Measurements from ENCODE around the gene AGO1.
"Not testable (repeated sequence)": the region's sequence is repeated elsewhere in the genome, so short reads cannot be mapped to it uniquely, and the experiment has no call there.

The AGO1 gene

DNA sequence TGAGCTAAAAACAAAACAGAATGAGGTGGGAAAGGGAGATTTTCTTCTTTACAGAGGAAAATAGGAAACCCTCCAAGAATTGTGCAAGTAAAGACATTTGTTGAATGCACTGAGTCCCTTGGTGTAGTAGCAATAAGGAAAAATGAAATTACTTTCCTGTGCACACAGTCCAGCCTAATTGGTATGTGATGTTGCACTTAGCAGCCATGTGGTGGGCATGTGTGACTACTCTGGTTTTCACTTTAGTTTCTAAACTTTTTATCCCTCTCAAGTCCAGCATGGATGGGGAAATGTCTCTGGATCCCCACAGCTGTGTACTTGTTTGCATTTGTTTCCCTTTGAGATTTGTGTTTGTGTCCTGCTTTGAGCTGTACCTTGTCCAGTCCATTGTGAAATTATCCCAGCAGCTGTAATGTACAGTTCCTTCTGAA lies 40.8 kb downstream of the AGO1 start:
- ATAC-seq, result no peak

DNA sequence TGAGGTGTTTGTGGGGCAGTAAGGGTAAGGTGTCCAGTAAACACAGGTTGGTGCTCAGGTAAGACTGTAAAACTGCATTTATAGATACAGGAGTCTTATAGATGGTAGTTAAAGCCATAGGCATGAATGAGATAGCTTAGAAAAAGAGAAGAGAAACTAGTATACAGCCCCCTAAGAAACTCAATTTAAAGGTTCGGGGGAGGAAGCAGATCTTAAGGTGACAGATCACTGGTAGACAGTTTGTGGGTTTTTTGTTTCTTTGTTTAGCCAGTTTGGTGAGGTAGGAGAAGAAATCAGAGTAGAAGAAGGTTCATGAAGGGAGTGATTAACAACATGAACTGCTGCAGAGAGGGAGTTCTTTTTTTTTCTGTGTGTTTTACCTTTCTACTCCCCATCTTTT lies 41.8 kb downstream of the AGO1 start:
- ATAC-seq, result no peak

DNA sequence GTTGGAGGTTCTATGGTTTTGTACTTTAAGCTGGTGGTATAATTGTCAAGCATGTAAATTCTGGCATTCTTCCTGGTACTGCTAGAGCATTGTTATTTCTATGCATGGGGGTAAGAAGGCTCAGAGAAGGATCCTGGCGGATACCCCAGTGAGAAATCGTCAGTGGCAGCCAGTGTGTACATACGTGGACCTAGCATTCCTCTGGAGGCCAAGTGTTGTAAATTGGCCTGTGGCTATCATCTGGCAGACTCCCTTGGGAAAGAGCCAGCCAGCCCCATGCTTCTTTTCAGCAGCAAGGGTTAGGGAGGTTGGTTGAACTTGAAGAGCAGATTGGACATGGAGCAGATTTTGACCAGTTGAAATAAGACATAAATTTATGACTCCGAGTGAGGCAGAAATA lies 42.7 kb downstream of the AGO1 start:
- ATAC-seq, result no peak

DNA sequence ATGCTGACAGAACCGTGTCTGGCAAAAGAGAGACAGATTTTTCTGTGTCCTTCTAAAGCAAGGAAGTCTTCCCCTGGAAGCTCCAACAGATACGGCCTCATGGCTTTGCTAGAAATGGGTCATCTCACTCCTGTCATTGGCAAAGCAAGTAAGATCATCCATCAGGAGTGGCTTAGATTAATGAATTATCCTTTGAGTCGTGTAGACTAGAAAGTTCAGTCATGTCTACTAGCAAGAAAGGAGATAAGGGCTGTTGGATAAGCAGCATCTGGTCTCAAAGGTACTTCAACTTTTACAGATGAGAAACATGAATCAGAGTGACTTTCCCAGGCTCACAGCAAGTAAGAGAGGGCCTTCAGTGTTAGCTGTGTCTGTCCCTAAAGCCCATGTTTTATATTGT lies 44.5 kb downstream of the AGO1 start:
- no peak for ATAC-seq

- ATAC-seq, result no peak
Measured at GRCh38 chr1:35929730-35930592, 47.0 kb downstream of the AGO1 start.

DNA sequence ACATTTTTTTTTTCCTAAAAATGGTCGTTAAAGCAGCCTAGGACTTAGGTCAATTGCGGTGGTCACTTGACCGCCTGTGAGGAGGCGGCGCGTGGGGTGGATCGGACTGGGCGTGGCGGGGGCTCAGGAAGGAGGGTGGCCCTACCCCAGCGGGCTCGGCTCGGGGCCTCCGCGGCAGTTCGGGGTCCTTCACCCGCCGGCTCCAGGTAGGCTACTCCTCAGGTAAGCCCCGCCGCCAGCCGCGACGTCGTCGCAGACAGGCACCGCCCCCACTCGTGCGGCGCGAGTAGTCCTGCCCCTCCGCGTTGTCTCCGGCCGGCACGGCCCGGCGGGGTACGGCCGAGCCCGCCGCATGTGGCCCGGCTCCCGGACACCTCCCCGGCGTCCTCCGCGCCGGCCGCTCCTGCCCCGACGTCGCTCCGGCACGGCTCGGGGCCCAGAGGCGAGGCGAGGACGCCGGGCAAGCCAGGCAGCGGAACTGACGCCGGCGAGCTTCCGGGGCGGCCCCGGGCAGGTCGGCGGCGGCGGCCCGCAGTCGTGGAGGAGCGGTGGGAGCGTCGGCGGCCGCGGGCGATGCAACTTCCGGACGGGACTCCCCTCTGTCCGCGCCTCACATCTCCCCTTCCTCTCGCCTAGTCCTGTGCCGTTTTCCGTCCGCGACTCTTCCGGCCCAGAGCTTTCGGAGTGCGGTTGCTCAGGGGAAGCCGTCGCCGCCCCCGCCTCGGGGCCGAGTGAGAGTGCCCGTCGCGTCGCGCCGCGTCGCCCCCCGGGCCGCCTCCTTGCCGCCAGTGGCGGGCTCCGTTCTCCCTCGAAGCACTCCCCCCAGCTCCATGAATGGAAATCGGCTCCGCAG lies 47.8 kb downstream of the AGO1 start, which contains the start of gene AGO3:
AGO3 (plus strand) TSS at position 513 of the 853 bp plus-strand sequence; CDS start at position 835, 322 bp downstream.
- ATAC-seq, result peak; percentile 94 to 95

- no peak for ATAC-seq
Measured at GRCh38 chr1:35931446-35932157, 48.6 kb downstream of the AGO1 start.

DNA sequence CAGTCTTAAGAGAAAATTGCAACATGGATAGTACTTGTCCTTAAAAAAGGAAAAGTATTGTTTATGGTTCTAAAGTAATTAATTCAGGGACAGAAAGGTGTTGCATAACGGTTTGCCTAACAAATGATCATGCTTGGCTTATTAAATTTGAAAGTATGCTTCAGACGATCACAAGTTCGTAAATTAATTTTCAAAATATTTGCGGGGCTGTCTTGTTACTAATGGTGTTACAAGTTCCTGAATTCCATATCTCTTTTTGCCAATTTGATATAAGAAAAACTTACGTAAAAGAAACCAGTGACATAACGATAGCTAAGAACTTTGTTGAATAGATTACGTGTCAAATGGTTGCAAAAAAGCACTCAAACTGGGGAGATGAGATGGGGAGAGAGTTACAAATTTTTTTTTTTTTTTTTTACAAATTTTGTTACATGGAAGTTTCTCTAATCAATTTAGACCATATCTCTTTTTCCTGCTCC lies 49.2 kb downstream of the AGO1 start:
- ATAC-seq, result no peak

GRCh38 chr1:35932941-35933340 lies 49.9 kb downstream of the AGO1 start:
- no peak for ATAC-seq

- ATAC-seq, result no peak
Measured at GRCh38 chr1:35935442-35936388, 52.7 kb downstream of the AGO1 start.

GRCh38 chr1:35936838-35937237 lies 53.8 kb downstream of the AGO1 start:
- no peak for ATAC-seq

GRCh38 chr1:35939484-35939883 lies 56.5 kb downstream of the AGO1 start:
- ATAC-seq, result no peak

DNA sequence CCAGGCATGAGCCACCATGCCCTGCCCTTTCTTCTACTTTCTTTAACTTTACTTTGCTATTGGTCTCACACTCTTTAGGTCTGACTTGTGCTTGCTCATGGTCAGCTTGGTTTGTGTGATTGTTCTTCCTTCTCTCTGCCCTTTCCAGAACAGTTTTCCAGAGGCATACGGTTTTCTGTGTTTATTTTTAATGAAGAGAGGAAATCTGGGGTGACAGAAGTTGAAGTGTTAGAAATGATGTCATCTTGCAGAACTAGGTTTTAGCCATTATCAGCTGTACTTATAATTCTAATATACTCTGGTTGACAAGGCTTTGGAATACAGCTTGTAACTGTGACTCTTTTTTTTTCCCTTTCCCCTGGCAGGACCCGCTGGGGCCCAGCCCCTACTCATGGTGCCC lies 62.3 kb downstream of the AGO1 start:
- ATAC-seq, result no peak

- no peak for ATAC-seq
Measured at GRCh38 chr1:35947547-35947946, 64.5 kb downstream of the AGO1 start.

DNA sequence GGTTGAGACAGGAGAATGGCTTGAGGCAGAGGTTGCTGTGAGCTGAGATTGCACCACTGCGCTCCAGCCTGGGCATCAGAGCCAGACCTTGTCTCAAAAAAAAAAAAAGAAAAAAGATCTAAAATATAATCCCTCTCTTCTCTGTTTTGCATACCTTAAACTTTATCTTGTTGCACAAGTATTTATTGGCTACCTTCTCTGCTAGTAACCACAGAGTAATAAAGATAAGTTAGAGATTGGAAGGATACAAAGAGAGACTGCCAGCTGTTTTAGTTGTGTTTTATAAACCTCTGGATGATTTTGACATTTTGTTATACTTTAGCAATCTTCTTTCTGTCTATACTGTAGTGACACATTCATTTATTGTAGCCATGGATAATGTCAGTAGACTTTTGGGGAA lies 75.5 kb downstream of the AGO1 start:
- ATAC-seq, result no peak

DNA sequence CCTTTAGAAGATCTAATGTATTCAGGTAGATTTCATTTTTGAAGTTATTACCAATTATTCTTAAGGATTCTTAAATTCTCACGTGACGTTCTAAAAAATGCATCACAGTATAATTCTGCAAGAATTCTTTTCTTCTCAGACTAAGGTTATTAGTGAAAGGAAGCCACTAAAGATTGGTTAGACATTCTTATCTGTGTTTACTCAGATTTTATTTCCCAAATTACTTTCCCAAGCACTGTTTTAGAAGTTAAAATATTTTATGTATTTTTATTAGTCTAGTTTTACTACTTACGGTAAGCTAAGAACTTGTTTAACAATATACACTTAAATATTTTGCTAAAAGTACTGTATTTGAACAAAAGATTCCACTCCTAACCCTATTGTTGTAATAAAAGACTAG lies 76.3 kb downstream of the AGO1 start:
- ATAC-seq, result no peak

- no peak for ATAC-seq
Measured at GRCh38 chr1:35962952-35963351, 79.9 kb downstream of the AGO1 start.

GRCh38 chr1:35964277-35964676 lies 81.3 kb downstream of the AGO1 start:
- not testable (repeated sequence) for ATAC-seq

DNA sequence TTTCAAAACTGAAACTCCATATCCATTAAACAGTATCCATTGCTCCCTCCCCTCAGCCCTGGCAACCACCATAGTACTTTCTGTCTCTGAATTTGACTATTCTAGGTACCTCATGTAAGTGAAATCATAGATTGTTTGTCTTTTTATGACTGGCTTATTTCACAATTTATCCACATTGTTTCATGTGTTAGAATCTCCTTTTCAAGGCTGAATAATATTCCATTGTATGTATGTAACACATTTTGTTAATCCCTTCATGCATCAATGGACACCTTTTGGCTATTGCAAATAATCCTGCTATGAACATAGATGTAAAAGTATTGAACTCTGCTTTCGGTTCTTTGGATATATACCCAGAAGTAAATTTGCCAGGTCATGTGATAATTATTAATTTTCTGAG lies 85.4 kb downstream of the AGO1 start:
- ATAC-seq, result no peak

DNA sequence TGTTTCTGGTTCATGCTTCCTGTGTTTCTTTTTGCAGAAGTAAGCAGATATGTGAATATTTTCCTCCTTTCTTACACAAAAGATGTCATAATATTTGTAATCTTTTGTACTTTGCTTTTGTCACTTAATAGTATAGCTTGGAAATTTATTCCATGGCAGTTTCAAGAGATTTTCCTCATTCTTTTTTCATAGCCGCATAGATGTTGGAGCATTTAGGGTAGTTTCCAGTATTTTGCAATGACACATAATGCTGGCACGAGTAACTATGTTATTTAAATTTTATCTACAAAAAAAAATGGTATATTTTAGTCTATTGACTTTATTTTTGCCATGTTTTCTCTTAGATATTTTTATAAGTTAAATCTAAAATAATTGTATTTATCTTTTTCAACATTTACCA lies 88.6 kb downstream of the AGO1 start:
- ATAC-seq, result no peak

DNA sequence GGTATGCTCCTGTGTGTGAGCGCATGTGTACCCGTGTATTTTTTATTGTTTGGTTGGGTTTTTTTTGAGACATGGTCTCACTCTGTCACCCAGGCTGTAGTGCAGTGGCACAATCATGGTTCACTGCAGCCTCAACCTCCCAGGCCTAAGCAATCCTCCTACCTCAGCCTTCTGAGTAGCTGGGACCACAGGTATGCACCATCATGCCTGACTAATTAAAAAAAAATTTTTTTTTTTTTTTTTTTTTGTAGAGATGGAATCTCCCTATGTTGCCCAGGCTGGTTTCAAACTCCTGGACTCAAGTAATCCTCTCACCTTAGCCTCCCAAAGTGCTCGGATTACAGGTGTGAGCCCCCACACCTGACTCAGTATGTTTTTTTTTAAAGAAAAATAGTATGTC lies 89.6 kb downstream of the AGO1 start:
- not testable (repeated sequence) for ATAC-seq

DNA sequence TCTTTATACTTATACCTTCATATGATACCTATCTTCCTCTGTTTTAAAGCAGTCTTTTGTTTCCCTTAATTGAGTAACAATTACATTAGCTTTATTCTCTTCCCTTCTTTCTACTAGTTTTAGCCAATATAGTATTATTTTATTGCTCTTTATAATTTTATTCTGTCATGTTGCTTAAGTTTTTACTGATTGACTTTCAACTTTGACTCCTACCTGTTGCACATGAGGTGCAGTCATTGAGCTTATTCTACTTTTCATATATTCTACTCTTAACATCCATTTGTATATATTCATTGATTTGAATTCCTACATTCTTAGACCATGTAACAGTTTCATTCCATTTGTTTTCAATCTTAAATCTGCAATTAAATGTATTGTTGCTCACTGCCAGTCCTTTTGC lies 97.1 kb downstream of the AGO1 start:
- ATAC-seq, result no peak
